Measurements from ENCODE around the gene IFFO2.

- TF ChIP-seq, protein P1, sequence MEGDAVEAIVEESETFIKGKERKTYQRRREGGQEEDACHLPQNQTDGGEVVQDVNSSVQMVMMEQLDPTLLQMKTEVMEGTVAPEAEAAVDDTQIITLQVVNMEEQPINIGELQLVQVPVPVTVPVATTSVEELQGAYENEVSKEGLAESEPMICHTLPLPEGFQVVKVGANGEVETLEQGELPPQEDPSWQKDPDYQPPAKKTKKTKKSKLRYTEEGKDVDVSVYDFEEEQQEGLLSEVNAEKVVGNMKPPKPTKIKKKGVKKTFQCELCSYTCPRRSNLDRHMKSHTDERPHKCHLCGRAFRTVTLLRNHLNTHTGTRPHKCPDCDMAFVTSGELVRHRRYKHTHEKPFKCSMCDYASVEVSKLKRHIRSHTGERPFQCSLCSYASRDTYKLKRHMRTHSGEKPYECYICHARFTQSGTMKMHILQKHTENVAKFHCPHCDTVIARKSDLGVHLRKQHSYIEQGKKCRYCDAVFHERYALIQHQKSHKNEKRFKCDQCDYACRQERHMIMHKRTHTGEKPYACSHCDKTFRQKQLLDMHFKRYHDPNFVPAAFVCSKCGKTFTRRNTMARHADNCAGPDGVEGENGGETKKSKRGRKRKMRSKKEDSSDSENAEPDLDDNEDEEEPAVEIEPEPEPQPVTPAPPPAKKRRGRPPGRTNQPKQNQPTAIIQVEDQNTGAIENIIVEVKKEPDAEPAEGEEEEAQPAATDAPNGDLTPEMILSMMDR (IDR thresholded peaks at IDR 0.05; ENCODE audit: low read length), result no peak
- no peak for TF ChIP-seq EZH2 (IDR thresholded peaks at IDR 0.05; ENCODE audit: borderline replicate concordance, low read length)
Observed at GRCh38 chr1:18957532-18958300, 1.2 kb upstream of the IFFO2 start.

All from OCI-LY1 (cell line).